HuH-7.5 (cell line): ENCODE results near the gene PHLDA2.

Experiments used
- DNase-seq: peaks from one replicate; pipeline ENCODE4 v3.0.0; 2011; ENCODE audit warnings: low spot score

PHLDA2 gene

GRCh38 chr11:2897048-2897447, 32.2 kb downstream of the PHLDA2 start:
- no peak for DNase-seq

GRCh38 chr11:2896047-2896446, 33.2 kb downstream of the PHLDA2 start:
- DNase-seq: no peak

- no peak for DNase-seq
Measured at GRCh38 chr11:2893935-2894334, 35.3 kb downstream of the PHLDA2 start.

GRCh38 chr11:2892967-2893528, 36.2 kb downstream of the PHLDA2 start:
- DNase-seq: no peak

GRCh38 chr11:2892215-2892966, 36.8 kb downstream of the PHLDA2 start:
- DNase-seq: peak; percentile 88

- no peak for DNase-seq
Measured at GRCh38 chr11:2891326-2892214, 37.6 kb downstream of the PHLDA2 start.

GRCh38 chr11:2890466-2891294, 38.5 kb downstream of the PHLDA2 start:
- no peak for DNase-seq

- DNase-seq: no peak
Measured at GRCh38 chr11:2889362-2890273, 39.6 kb downstream of the PHLDA2 start.

- peak; percentile 92 for DNase-seq
Measured at GRCh38 chr11:2888266-2888968, 40.8 kb downstream of the PHLDA2 start.

GRCh38 chr11:2887515-2888195, 41.6 kb downstream of the PHLDA2 start:
- DNase-seq: no peak

GRCh38 chr11:2886936-2887335, 42.3 kb downstream of the PHLDA2 start:
- DNase-seq: no peak

- no peak for DNase-seq
Measured at GRCh38 chr11:2886191-2886894, 42.9 kb downstream of the PHLDA2 start.

- DNase-seq: peak; percentile 86
Measured at GRCh38 chr11:2885678-2886081, 43.5 kb downstream of the PHLDA2 start, which contains the start of gene CDKN1C. Gene CDKN1C (minus strand): TSS chr11:2885775. CDS start chr11:2885456, 319 bp downstream.

- peak; percentile 88 for DNase-seq
Measured at GRCh38 chr11:2885017-2885677, 44.1 kb downstream of the PHLDA2 start.

GRCh38 chr11:2883979-2884815, 45.0 kb downstream of the PHLDA2 start:
- DNase-seq: peak; percentile 75

GRCh38 chr11:2883640-2883978, 45.6 kb downstream of the PHLDA2 start:
- no peak for DNase-seq

- DNase-seq: no peak
Measured at GRCh38 chr11:2882396-2883110, 46.7 kb downstream of the PHLDA2 start.
